GM12872 (cell line): Measurements from ENCODE around the gene DOCK6.

ENCODE experiments used
- CTCF ChIP-seq: IDR thresholded peaks from 3 replicates; pipeline ENCODE4 v1.5.1; 2011; ENCODE audit warnings: low read depth, mild to moderate bottlenecking, low read length, moderate library complexity; ENCODE audit not compliant: insufficient read depth

The DOCK6 gene

GRCh38 chr19:11179716-11180297 lies 82.5 kb downstream of the DOCK6 start:
- no peak for TF ChIP-seq CTCF

- TF ChIP-seq CTCF, result no peak
These were observed 84.7 kb downstream of the DOCK6 start for GRCh38 chr19:11177592-11177991.

GRCh38 chr19:11176466-11177193 lies 85.7 kb downstream of the DOCK6 start:
- no peak for TF ChIP-seq CTCF

- no peak for TF ChIP-seq CTCF
These were observed 86.4 kb downstream of the DOCK6 start for GRCh38 chr19:11175920-11176319.

- no peak for TF ChIP-seq CTCF
These were observed 88.0 kb downstream of the DOCK6 start for GRCh38 chr19:11174336-11174735.

GRCh38 chr19:11173516-11174155 lies 88.7 kb downstream of the DOCK6 start:
- no peak for TF ChIP-seq CTCF

- no peak for TF ChIP-seq CTCF
These were observed 89.7 kb downstream of the DOCK6 start for GRCh38 chr19:11172576-11172975.
